Measurements from ENCODE around the gene TAF11L3. TPM values are rescaled to one million over a fixed set of nuclear protein-coding genes. Genes with fewer than 3 reads are reported as not detected.
"Not testable (repeated sequence)": the region's sequence is repeated elsewhere in the genome, so short reads cannot be mapped to it uniquely, and the experiment has no call there.

The TAF11L3 gene
- total RNA-seq, 3 donors from 2014 or later (not counting 1 experiment from before 2014, with no cell fraction given), result not detected

GRCh38 chr5:17487174-17487512, 31.0 kb upstream of the TAF11L3 start:
- intact Hi-C loops (cut with micrococcal nuclease), result no loop called here

DNA sequence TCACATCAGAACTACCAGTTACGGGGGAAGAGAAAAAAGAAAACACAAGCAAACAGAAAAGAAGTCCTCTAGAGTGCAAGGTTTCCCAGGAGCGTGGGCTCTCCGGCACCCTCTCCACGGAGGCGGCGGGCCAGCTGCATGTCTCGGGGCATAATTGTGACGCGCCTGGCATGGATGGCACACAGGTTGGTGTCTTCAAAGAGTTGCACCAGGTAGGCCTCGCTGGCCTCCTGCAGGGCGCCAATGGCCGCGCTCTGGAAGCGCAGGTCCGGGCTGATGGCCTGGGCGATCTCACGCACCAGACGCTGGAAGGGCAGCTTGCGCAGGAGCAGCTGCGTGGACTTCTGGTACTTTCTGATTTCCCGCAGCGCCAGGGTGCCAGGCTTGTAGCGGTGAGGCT, 26.9 kb upstream of the TAF11L3 start:
- H3K27me3 ChIP-seq (ENCODE audit: control insufficient read depth, insufficient read depth, low read length); H3K4me3 Mint-ChIP-seq; H3K27ac ChIP-seq (ENCODE audit: low read length); H3K4me1 ChIP-seq (ENCODE audit: control insufficient read depth, insufficient read depth, low read length); H3K4me1 Mint-ChIP-seq; H3K27ac Mint-ChIP-seq; H3K4me3 ChIP-seq (ENCODE audit: low read length); intact Hi-C loops (cut with micrococcal nuclease); ATAC-seq; H3K36me3 ChIP-seq (ENCODE audit: control insufficient read depth, insufficient read depth, low read length); DNase-seq; H3K9me3 ChIP-seq (ENCODE audit: control insufficient read depth, insufficient read depth, low read length); H3K27me3 Mint-ChIP-seq (ENCODE audit: low read depth in 2 of 2): not testable (repeated sequence)
- Mint-ChIP-seq H3K9me3 (peaks cover 11 to 19% of the 10 kb centered on the region in 2 donors), H3K36me3 (peaks cover 21% of the 10 kb centered on the region)
- 98% methylated on average over 23 of the region's 23 CpGs for WGBS (ENCODE audit: insufficient coverage)

More at GRCh38 chr5:17487174-17487512, 31.0 kb upstream of the TAF11L3 start:
- Histone ChIP-seq H3K4me3 (ENCODE audit: low read length) (no peak overlapping the region), H3K27ac (ENCODE audit: low read length) (no peak overlapping the region), H3K4me1 (ENCODE audit: control insufficient read depth, insufficient read depth, low read length) (no peaks in the 10 kb centered on the region), H3K27me3 (ENCODE audit: control insufficient read depth, insufficient read depth, low read length) (no peaks in the 10 kb centered on the region), H3K9me3 (ENCODE audit: control insufficient read depth, insufficient read depth, low read length) (peaks cover 3% of the 10 kb centered on the region), H3K36me3 (ENCODE audit: control insufficient read depth, insufficient read depth, low read length) (no peaks in the 10 kb centered on the region)
- H3K4me1 Mint-ChIP-seq, result no peaks in the 10 kb centered on the region
- WGBS (ENCODE audit: insufficient coverage), result 86% methylated on average over 1 of the region's 1 CpG
- H3K27ac Mint-ChIP-seq, result no peak overlapping the region
- H3K4me3 Mint-ChIP-seq, result no peak overlapping the region
- DNase-seq (no peak), ATAC-seq (no peak)
- H3K9me3 Mint-ChIP-seq, result peaks cover 5 to 6% of the 10 kb centered on the region in 2 donors
- H3K27me3 Mint-ChIP-seq (ENCODE audit: low read depth in 2 of 2), result no peaks in the 10 kb centered on the region
- no peak for TF ChIP-seq CTCF (IDR thresholded peaks at IDR 0.05)
- peaks cover 8% of the 10 kb centered on the region for H3K36me3 Mint-ChIP-seq

DNA sequence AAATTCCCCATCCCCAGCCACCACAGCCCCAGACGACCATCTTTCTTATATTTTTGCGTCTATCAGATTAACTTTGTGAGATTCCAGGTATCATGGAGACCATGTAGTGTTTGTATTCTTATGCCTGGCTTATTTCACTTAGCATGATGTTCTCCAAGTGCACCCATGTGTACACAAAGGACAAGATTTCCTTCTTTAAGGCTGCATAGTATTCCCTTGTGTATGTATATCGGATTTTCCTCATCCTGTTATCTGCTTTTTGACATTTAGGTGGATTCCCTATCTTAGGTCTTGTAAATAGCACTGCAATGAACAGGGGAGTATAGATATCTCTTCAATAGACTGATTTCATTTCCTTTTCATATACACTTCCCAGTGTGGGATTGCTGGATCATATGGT, 25.4 kb upstream of the TAF11L3 start:
- no peaks in the 10 kb centered on the region for H3K36me3 ChIP-seq (ENCODE audit: control insufficient read depth, insufficient read depth, low read length)
- Mint-ChIP-seq H3K4me3 (no peak overlapping the region), H3K27ac (no peak overlapping the region), H3K4me1 (no peaks in the 10 kb centered on the region), H3K9me3 (peaks cover 11 to 19% of the 10 kb centered on the region in 2 donors), H3K27me3 (ENCODE audit: low read depth in 2 of 2) (no peaks in the 10 kb centered on the region), H3K36me3 (peaks cover 20% of the 10 kb centered on the region)
- H3K4me1 ChIP-seq (ENCODE audit: control insufficient read depth, insufficient read depth, low read length), result no peaks in the 10 kb centered on the region
- H3K27me3 ChIP-seq (ENCODE audit: control insufficient read depth, insufficient read depth, low read length), result no peaks in the 10 kb centered on the region
- intact Hi-C loops (cut with micrococcal nuclease), result no loop called here
- H3K9me3 ChIP-seq (ENCODE audit: control insufficient read depth, insufficient read depth, low read length), result peaks cover 3% of the 10 kb centered on the region
- ATAC-seq (no peak), DNase-seq (no peak)
- 100% methylated on average over 3 of the region's 3 CpGs for WGBS (ENCODE audit: insufficient coverage)
- H3K4me3 ChIP-seq (ENCODE audit: low read length), result no peak overlapping the region
- no peak overlapping the region for H3K27ac ChIP-seq (ENCODE audit: low read length)
- TF ChIP-seq CTCF (IDR thresholded peaks at IDR 0.05), result no peak

- Histone ChIP-seq H3K4me1 (ENCODE audit: control insufficient read depth, insufficient read depth, low read length) (no peaks in the 10 kb centered on the region), H3K4me3 (ENCODE audit: low read length) (no peak overlapping the region), H3K27ac (ENCODE audit: low read length) (no peak overlapping the region), H3K27me3 (ENCODE audit: control insufficient read depth, insufficient read depth, low read length) (no peaks in the 10 kb centered on the region), H3K9me3 (ENCODE audit: control insufficient read depth, insufficient read depth, low read length) (no peaks in the 10 kb centered on the region), H3K36me3 (ENCODE audit: control insufficient read depth, insufficient read depth, low read length) (no peaks in the 10 kb centered on the region)
- Mint-ChIP-seq H3K4me3 (no peak overlapping the region), H3K9me3 (peaks cover 19% of the 10 kb centered on the region in 2 donors), H3K36me3 (peaks cover 13% of the 10 kb centered on the region), H3K4me1 (no peaks in the 10 kb centered on the region), H3K27ac (no peak overlapping the region), H3K27me3 (ENCODE audit: low read depth in 2 of 2) (no peaks in the 10 kb centered on the region)
- ATAC-seq (no peak), DNase-seq (no peak)
- intact Hi-C loops (cut with micrococcal nuclease), result no loop called here
- 72% methylated on average over 4 of the region's 4 CpGs for WGBS (ENCODE audit: insufficient coverage)
- no peak for TF ChIP-seq CTCF (IDR thresholded peaks at IDR 0.05)
Measured at GRCh38 chr5:17497446-17497845, 20.7 kb upstream of the TAF11L3 start.

GRCh38 chr5:17497931-17498330, 20.2 kb upstream of the TAF11L3 start, which contains the start of gene TAF11L2:
Gene TAF11L2 (plus strand): TSS chr5:17498231.
- H3K27me3 ChIP-seq (ENCODE audit: control insufficient read depth, insufficient read depth, low read length); H3K4me3 ChIP-seq (ENCODE audit: low read length); H3K36me3 ChIP-seq (ENCODE audit: control insufficient read depth, insufficient read depth, low read length); H3K27ac ChIP-seq (ENCODE audit: low read length); H3K4me1 ChIP-seq (ENCODE audit: control insufficient read depth, insufficient read depth, low read length); H3K27ac Mint-ChIP-seq; intact Hi-C loops (cut with micrococcal nuclease); DNase-seq; ATAC-seq; H3K27me3 Mint-ChIP-seq (ENCODE audit: low read depth in 2 of 2); H3K36me3 Mint-ChIP-seq; H3K9me3 ChIP-seq (ENCODE audit: control insufficient read depth, insufficient read depth, low read length); H3K4me3 Mint-ChIP-seq; H3K4me1 Mint-ChIP-seq: not testable (repeated sequence)
- WGBS (ENCODE audit: insufficient coverage), result 84% methylated on average over 8 of the region's 8 CpGs
- H3K9me3 Mint-ChIP-seq, result peaks cover 14 to 15% of the 10 kb centered on the region in 2 donors
